Right ventricle myocardium superior (tissue), 1 donor: ENCODE results near the gene STRADB. TPM values are rescaled to one million over a fixed set of nuclear protein-coding genes. Genes with fewer than 3 reads are reported as not detected.
"Not testable (repeated sequence)": the region's sequence is repeated elsewhere in the genome, so short reads cannot be mapped to it uniquely, and the experiment has no call there.

ENCODE experiments used
- ATAC-seq: fragments of 200-7000 bp; cut with Tn5 transposase; one replicate; pipeline ENCODE4 v1.9.1; 2020; ENCODE audit warnings: mild to moderate bottlenecking; ENCODE audit not compliant: poor library complexity
- DNase-seq: peaks from one replicate; pipeline ENCODE4 v3.0.0-alpha.2; 2020
- intact Hi-C: fragments of 100-400 bp; cut with DNase I; formaldehyde crosslinking; loops from one replicate; pipeline ENCODE4 v1.11.2; 2022
- total RNA-seq: library from RNA; stranded (reverse); fragmentation: NEBNext Ultra II Directional; extraction: Animal tissue kit (Norgen Biotek cat#: 25700); gene quantifications from one replicate; pipeline ENCODE4 v1.2.1, GENCODE V29; 2021
- donor health status: DM: no; HTN: yes; CAD: no; lungs with severe emphysema.

STRADB gene
- total RNA-seq, 1 donor from 2014 or later: 84.3 TPM

DNA sequence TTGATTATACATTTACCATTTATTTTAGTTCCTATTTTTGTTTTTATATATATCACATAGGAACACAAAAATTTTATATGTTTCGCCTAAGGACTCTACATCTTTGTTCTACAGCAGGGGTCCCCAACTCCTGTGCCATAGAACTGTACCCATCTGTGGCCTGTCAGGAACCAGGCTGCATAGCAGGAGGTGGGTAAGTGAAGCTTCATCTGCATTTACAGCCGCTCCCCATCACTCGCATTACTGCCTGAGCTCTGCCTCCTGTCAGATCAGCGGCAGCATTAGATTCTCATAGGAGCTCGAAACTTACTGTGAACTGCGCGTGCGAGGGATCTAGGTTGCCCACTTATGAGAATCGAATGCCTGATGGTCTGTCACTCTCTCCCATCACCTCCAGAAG, 25.6 kb upstream of the STRADB start:
- DNase-seq (no peak), ATAC-seq (no peak)
- intact Hi-C loops: no loop called here

GRCh38 chr2:201428366-201428765, 23.2 kb upstream of the STRADB start:
- ATAC-seq, intact Hi-C loops: not testable (repeated sequence)

GRCh38 chr2:201429835-201430234, 21.7 kb upstream of the STRADB start:
- DNase-seq, intact Hi-C loops, ATAC-seq: not testable (repeated sequence)

More at GRCh38 chr2:201428366-201428765, 23.2 kb upstream of the STRADB start:
- DNase-seq: not testable (repeated sequence)

- DNase-seq, intact Hi-C loops, ATAC-seq: not testable (repeated sequence)
Observed at GRCh38 chr2:201430322-201430721, 21.2 kb upstream of the STRADB start.

GRCh38 chr2:201430839-201431238, 20.7 kb upstream of the STRADB start:
- intact Hi-C loops: no loop called here
- ATAC-seq: no peak

GRCh38 chr2:201432038-201432620, 19.4 kb upstream of the STRADB start:
- DNase-seq: no peak
- peak; percentile 31 for ATAC-seq
- intact Hi-C loops: no loop called here

More at GRCh38 chr2:201430839-201431238, 20.7 kb upstream of the STRADB start:
- no peak for DNase-seq

GRCh38 chr2:201432621-201433393, 18.7 kb upstream of the STRADB start:
- intact Hi-C loops: no loop called here
- ATAC-seq: peak; percentile 77
- DNase-seq: no peak

- intact Hi-C loops: no loop called here
- DNase-seq (no peak), ATAC-seq (peak; percentile 84)
Observed at GRCh38 chr2:201433394-201433995, 18.0 kb upstream of the STRADB start.

- ATAC-seq (no peak), DNase-seq (no peak)
- intact Hi-C loops: no loop called here
Observed at GRCh38 chr2:201436141-201436540, 15.4 kb upstream of the STRADB start.

DNA sequence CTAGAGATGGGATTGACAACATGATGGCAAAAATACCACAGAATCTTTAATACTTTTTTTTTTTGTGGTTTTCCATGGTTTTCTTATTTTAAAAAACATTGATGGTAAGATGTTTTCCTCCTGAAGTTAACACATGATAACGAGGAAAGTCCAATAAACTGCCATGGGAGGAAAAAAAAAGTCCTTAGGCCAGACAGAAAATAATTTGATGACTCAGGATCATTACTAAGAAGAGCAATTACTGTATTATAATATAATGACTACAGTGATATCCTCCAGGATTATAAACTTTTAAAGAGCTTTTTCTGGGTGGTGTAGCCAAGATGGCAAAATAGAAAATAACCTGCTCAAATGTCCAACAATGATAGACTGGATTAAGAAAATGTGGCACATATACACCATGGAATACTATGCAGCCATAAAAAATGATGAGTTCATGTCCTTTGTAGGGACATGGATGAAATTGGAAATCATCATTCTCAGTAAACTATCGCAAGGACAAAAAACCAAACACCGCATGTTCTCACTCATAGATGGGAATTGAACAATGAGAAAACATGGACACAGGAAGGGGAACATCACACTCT, 12.1 kb upstream of the STRADB start:
- ATAC-seq, DNase-seq, intact Hi-C loops: not testable (repeated sequence)

DNA sequence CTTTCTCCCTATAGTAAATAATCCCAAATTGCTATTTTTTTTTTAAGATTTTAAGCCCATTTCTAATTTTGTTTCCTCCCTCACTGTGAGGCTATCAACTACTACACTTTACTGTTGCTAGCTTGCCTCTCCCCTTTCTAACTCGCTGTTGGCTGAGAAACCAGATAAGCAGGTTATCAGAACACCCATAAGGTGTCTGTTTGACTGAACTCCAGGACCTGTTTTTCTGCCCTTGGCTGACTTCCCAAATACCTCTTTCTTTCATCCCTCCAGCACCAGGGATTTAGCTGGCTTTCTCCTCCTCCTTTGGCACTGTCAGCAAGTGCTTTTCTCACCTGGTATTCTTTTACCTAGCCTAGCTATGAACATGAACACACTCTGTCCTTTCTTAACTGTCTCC, 11.4 kb upstream of the STRADB start:
- DNase-seq (no peak), ATAC-seq (peak; percentile 78)
- intact Hi-C loops: no loop called here

GRCh38 chr2:201441409-201441808, 10.1 kb upstream of the STRADB start:
- intact Hi-C loops: no loop called here
- no peak for ATAC-seq
- DNase-seq: no peak

GRCh38 chr2:201444746-201445465, 6.6 kb upstream of the STRADB start:
- no peak for ATAC-seq
- intact Hi-C loops: no loop called here
- DNase-seq: no peak

DNA sequence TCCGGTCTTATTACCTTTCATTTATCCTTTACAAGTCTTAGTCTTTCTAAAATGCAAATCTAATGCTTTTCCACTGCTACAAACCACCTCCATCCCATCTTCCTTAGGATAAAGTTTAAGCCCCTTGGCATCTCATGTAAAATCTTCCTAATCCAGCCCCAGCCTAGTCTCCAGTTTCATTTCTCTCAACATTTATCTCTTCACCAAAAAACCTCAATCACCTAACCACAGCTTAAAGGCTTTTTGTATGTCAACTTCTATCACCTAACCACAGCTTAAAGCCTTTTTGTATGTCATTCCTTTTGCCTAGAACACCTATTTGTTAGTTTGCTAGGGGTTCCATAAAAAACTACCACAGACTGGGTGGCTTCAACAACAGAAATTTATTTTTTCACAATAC, 4.5 kb upstream of the STRADB start:
- no peak for ATAC-seq
- no peak for DNase-seq
- intact Hi-C loops: no loop called here

GRCh38 chr2:201448061-201448460, 3.5 kb upstream of the STRADB start:
- intact Hi-C loops: no loop called here
- no peak for ATAC-seq

DNA sequence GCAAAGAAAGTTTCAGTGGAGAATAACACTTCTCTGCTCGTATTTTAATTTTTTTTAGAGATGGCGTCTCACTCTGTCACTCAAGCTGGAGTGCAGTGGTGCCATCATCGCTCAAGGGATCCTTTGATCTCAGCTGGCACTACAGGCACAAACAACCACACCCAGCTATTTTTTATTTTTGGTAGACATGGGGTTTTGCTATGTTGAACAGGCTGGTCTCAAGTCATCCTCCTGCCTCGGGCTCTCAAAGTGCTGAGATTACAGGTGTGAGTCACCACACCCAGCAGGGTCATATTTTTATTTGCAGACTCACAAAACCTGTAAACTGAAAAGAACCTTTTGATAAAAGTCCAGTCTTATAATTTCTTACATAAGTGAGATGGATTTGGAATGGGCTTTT, 2.8 kb upstream of the STRADB start:
- DNase-seq (no peak), ATAC-seq (no peak)
- intact Hi-C loops: no loop called here

More at GRCh38 chr2:201448061-201448460, 3.5 kb upstream of the STRADB start:
- no peak for DNase-seq

- intact Hi-C loops: loop anchor here (5.0 kb wide), 1 partner anchor 49 kb away; no protein-coding TSS in a partner anchor
Observed at GRCh38 chr2:201450954-201451291, 617 bp upstream of the STRADB start.

DNA sequence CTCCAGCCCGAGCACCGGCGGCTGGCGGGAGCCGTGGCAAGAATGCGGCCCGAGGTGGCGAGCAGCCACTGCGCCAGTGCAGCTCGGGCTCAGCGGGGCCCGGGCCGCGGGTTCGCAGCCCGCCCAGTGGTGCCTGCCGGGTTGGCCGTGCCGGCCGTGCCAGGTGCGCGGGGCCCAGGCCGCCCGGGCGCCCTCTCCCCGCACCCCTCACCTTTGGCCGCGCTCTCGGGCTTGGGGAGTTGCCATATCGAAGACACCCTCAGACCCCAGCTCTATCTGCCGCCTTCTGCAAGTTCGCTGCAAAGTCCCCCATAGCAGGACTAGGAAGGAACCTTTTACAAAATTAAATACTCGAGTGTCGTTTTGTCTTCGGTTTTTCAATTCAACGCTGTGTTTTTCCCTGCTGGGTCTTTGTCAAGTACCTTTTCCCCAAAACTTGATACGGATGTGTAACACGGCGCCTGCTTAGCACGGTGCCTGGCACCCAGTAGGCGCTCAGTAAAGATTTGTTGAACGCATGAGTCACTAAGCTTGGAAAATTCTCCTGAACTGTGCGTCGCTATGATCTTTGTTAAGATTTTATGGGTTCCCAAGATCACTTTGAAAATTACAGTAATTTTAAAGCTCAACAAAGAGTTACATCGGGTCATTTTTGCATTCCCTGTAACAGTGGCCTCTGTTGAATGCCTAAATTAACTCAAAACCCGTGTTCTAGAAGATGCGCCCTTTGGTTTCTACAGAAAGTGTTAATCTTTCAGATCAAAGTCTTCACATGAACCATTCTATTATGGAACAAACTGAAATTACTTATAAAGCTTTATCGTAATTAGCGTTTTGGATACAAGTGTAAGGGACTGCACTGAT, 750 bp downstream of the STRADB start:
- ATAC-seq: peak; percentile 54
- peak; percentile 42 for DNase-seq
- intact Hi-C loops: loop anchor here (5.0 kb wide), 1 partner anchor 50 kb away; no protein-coding TSS in a partner anchor

More at GRCh38 chr2:201450954-201451291, 617 bp upstream of the STRADB start:
- ATAC-seq (peak; percentile 39), DNase-seq (no peak)
